ENCODE results near the gene PALLD.
"Not testable (repeated sequence)": the region's sequence is repeated elsewhere in the genome, so short reads cannot be mapped to it uniquely, and the experiment has no call there.

Gene PALLD

GRCh38 chr4:168496834-168497233, at the start of gene PALLD:
PALLD (plus strand) TSS chr4:168497052.
- no peak for DNase-seq (ENCODE audit: insufficient read length, low spot score)
- no peak for FAIRE-seq

DNA sequence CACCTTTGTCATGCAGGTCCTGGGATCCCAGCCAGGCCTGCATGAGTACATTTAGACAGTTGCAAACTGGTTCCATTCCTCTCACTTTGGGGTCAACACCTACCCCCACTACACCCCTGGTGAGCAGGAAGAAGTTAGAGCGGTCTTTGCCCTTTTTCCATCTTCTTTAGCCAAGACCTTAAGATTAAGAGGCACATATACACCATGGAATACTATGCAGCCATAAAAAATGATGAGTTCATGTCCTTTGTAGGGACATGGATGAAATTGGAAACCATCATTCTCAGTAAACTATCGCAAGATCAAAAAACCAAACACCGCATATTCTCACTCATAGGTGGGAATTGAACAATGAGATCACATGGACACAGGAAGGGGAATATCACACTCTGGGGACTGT, 47.8 kb upstream of the PALLD start:
- not testable (repeated sequence) for FAIRE-seq; DNase-seq (ENCODE audit: insufficient read length, low spot score)

DNA sequence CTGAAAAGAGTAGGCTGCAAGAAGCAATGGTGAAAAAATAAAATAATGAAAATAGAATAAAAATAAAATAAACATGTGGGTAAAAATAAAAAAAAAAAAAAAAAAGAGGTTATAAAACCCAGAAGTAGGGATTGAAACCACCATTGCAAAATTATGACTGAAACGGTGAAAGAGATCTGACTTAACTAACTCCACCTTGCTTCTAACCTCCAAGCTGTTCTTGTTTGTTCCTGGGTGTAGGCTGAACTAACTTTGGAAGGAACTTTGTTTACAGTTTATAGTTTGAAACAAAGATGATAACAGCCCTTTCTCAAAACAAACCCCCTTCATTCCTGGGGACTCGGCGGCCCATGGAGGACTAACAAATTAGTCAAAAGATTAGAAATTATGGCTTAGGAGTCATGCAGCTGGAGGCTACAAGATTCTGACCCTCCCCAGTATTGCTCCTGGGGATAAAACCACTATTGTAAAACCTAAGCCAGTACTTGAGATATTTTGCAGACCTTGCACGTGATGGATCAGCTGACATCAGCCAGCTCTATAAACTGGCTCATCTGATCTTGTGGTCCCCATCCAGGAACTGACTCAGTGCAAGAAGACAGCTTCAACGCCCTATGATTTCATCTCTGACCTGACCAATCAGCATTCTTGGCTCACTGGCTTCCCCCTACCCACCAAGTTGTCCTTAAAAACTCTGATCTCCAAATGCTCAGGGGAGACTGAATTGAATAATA, 47.0 kb upstream of the PALLD start:
- DNase-seq (ENCODE audit: insufficient read length, low spot score) (no peak), FAIRE-seq (no peak)

DNA sequence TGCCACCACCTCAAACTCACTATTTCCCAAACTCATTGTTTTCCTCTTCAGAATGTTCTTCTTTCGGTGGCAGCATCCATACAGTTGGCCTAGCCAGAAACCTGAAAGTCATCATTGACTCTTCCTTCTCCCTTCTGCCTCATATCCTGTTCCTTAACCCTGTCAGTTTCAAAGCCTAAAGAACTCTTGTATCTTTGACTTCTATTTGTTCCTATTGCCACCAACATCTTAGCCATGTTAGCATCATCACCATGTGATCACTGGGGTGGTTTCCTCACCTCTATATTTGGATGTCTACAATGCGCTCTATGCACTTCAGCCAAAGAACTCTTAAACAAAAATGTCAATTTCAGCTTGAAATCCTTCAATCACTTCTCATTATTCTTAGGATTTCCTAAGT, 45.5 kb upstream of the PALLD start:
- FAIRE-seq: no peak
- DNase-seq (ENCODE audit: insufficient read length, low spot score): no peak

GRCh38 chr4:168451744-168452390, 45.0 kb upstream of the PALLD start:
- FAIRE-seq (no peak), DNase-seq (ENCODE audit: insufficient read length, low spot score) (no peak)

- FAIRE-seq (no peak), DNase-seq (ENCODE audit: insufficient read length, low spot score) (no peak)
Measured at GRCh38 chr4:168453146-168453545, 43.7 kb upstream of the PALLD start.

DNA sequence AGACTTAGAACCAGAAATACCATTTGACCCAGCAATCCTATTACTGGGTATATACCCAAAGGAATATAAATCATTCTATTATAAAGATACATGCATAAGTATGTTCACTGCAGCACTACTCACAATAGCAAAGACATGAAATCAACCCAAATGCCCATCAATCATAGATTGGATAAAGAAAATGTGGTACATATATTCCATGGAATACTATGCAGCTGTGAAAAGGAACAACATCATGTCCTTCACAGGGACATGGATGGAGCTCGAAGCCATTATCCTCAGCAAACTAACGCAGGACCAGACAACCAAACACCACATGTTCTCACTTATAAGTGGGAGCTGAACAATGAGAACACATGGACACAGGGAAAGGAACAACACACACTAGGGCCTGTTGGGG, 38.6 kb upstream of the PALLD start:
- not testable (repeated sequence) for DNase-seq (ENCODE audit: insufficient read length, low spot score); FAIRE-seq

GRCh38 chr4:168461821-168462220, 35.0 kb upstream of the PALLD start:
- no peak for FAIRE-seq

GRCh38 chr4:168472920-168473319, 23.9 kb upstream of the PALLD start:
- FAIRE-seq: no peak
- no peak for DNase-seq (ENCODE audit: insufficient read length, low spot score)

More at GRCh38 chr4:168461821-168462220, 35.0 kb upstream of the PALLD start:
- DNase-seq (ENCODE audit: insufficient read length, low spot score): no peak

GRCh38 chr4:168474660-168475320, 22.1 kb upstream of the PALLD start:
- DNase-seq (ENCODE audit: insufficient read length, low spot score): no peak
- peak; percentile 76 for FAIRE-seq

GRCh38 chr4:168475745-168476144, 21.1 kb upstream of the PALLD start:
- DNase-seq (ENCODE audit: insufficient read length, low spot score): no peak
- FAIRE-seq: no peak

DNA sequence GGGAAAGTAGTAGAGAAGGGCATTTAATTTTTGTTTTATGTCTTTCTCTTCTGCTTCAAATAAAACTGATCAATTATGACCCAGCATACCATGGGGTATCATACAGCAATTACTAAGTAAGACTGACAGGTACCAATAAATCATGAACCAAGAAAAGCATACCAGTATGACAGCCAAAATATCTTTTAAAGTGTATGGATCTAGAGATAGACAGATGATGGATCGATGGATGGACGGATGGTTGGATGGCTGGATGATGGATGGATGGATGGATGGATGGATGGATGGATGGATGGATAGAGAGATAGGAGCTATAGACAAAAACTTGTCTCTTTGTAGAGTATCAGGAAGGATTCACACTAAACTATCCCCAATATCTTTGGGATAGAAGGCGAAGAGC, 18.0 kb upstream of the PALLD start:
- DNase-seq (ENCODE audit: insufficient read length, low spot score) (no peak), FAIRE-seq (no peak)

GRCh38 chr4:168480931-168481611, 15.8 kb upstream of the PALLD start:
- DNase-seq (ENCODE audit: insufficient read length, low spot score): no peak
- FAIRE-seq: no peak

GRCh38 chr4:168483811-168484210, 13.0 kb upstream of the PALLD start:
- no peak for FAIRE-seq
- DNase-seq (ENCODE audit: insufficient read length, low spot score): no peak

- no peak for FAIRE-seq
Measured at GRCh38 chr4:168484626-168485025, 12.2 kb upstream of the PALLD start.

DNA sequence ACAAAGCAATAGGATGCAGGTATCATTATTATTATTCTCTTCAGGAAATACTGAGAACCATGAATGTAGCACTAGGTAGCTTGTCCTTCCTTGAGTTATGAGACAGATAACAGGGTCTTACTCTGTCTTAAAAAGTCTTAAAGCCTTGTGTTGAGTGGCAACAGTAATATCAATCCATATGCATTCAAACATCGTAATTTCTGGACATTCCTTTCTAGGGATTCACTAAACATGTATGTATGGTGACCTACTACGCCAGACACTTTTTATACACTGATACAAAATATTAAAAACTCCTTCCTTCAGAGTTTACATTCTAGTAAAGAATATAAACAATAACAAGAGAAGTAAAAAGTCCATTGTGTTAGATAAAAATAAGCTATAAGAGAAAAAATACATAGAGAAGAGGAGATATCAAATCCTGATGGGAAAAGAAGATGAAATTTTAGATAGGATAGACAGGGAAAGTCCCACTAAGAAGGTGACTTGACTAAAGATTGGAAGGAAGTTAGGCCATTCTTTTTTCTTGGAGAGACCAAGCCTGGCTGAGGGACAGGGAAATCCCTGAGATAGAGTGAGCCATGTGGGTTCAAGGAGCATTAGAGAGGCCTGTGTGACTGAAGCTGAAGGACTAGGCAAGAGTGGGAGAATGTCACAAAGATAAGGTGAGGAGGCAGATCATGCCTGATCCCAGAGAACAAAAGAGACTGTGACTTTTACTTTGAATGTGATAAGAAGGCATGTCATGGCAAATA, 11.5 kb upstream of the PALLD start:
- FAIRE-seq (no peak), DNase-seq (ENCODE audit: insufficient read length, low spot score) (no peak)

More at GRCh38 chr4:168484626-168485025, 12.2 kb upstream of the PALLD start:
- no peak for DNase-seq (ENCODE audit: insufficient read length, low spot score)

GRCh38 chr4:168486912-168487281, 10.0 kb upstream of the PALLD start:
- DNase-seq (ENCODE audit: insufficient read length, low spot score) (no peak), FAIRE-seq (no peak)

DNA sequence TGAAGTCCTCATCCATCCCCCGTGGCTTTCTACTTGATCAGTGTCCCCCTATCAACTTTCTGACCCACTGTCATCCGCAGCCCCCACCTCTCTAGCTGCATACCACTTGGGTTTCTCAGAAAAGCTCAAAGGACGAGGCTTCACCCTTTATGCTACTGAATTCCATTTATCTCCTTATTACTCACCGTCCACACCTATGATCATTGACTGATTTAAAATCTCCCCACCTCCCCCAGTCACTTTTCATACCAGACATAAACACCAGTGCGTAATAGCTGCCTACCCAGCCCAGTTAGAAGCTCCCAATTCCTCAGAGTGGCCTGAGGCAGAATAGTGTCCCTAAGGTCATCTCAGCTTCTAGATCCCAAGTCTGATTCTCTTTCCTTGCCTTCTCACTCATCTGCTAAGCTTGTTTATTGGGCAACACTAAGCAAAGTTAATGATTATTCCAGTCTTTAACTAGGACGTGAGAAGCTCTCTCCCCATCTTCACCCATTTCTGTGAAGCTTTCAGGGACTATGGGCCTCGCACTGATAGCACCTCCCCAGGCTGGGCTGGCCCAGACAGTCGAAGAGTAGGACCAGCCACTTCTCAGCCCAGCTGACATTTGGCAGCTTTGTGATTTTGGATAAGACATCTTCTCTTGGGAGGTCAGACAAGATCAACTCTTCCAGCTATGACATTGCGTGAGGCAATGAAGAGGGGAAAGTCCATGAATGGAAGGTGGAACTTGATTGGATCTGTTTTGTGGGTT, 9.4 kb upstream of the PALLD start:
- DNase-seq (ENCODE audit: insufficient read length, low spot score) (no peak), FAIRE-seq (no peak)

- FAIRE-seq (no peak), DNase-seq (ENCODE audit: insufficient read length, low spot score) (no peak)
Measured at GRCh38 chr4:168488869-168489274, 8.0 kb upstream of the PALLD start.

DNA sequence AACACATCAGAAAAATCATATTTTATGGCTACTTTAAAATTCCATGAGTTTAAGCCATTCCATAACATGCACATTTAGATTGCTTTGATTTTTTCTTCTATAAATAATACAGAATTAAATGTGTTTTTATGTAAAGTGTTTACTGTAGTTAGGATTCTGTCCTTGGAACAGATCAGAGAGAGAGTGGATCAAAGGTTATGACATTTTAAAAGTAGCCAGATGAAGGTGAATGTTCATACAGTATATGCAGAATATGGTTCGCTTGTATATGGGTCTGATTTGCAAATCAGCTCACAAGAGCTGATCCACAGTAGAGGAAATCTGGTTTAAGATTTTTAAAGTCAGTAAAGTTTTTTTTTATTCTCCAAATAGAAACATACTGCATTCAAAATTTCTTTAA, 7.2 kb upstream of the PALLD start:
- DNase-seq (ENCODE audit: insufficient read length, low spot score) (no peak), FAIRE-seq (no peak)

Data from GM19239 (cell line).